Measurements from ENCODE around the gene SUMF1. TPM values are rescaled to one million over a fixed set of nuclear protein-coding genes. Genes with fewer than 3 reads are reported as not detected.

The SUMF1 gene
- total RNA-seq, 2 donors from 2014 or later = 18.4 to 18.6 TPM

DNA sequence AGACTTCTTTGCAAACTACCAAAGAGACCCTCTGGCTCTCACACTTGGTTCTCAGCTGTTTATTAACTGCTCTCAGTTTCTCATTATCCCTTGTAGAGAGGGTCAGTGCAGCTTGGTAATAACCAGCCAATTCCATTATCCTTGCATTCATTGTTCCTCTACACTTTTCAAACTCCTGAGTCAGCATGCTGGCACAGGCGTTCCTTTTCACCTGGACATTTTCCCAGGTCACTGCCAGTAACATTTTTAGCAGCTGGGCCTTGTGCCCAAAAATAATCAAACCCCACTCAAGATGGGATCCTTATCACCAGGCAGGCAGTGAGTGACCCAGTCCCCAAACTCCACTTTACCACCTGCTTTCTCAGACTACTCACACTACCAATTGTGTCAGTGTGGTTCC lies 4.8 kb upstream of the SUMF1 start:
- H3K27me3 ChIP-seq (ENCODE audit: control insufficient read depth, insufficient read depth, low read length, poor library complexity, severe bottlenecking) = peaks cover 14% of the 10 kb centered on the region
- H3K9me3 ChIP-seq (ENCODE audit: control insufficient read depth, low read length) = no peaks in the 10 kb centered on the region
- H3K4me1 ChIP-seq (ENCODE audit: control insufficient read depth, insufficient read depth, low read length) = no peaks in the 10 kb centered on the region
- WGBS, 2 experiments (ENCODE audit: insufficient coverage in 1 of 2, insufficient read length in 1 of 2) = 76 to 100% methylated on average over 1 of the region's 1 CpG
- H3K9ac ChIP-seq (ENCODE audit: extremely low read depth, low read length, poor library complexity, severe bottlenecking) = no peak overlapping the region
- H3K27ac Mint-ChIP-seq = no peak overlapping the region
- no peak overlapping the region for H3K27ac ChIP-seq (ENCODE audit: low read depth, low read length)
- peaks cover 2% of the 10 kb centered on the region for H3K9me3 Mint-ChIP-seq
- DNase-seq = no peak
- H3K4me1 Mint-ChIP-seq = peaks cover 3% of the 10 kb centered on the region
- H3K4me3 Mint-ChIP-seq = no peak overlapping the region
- H3K36me3 Mint-ChIP-seq (ENCODE audit: low read depth) = no peaks in the 10 kb centered on the region
- no peaks in the 10 kb centered on the region for H3K36me3 ChIP-seq (ENCODE audit: control insufficient read depth, insufficient read depth, low read length)
- TF ChIP-seq, protein P1, sequence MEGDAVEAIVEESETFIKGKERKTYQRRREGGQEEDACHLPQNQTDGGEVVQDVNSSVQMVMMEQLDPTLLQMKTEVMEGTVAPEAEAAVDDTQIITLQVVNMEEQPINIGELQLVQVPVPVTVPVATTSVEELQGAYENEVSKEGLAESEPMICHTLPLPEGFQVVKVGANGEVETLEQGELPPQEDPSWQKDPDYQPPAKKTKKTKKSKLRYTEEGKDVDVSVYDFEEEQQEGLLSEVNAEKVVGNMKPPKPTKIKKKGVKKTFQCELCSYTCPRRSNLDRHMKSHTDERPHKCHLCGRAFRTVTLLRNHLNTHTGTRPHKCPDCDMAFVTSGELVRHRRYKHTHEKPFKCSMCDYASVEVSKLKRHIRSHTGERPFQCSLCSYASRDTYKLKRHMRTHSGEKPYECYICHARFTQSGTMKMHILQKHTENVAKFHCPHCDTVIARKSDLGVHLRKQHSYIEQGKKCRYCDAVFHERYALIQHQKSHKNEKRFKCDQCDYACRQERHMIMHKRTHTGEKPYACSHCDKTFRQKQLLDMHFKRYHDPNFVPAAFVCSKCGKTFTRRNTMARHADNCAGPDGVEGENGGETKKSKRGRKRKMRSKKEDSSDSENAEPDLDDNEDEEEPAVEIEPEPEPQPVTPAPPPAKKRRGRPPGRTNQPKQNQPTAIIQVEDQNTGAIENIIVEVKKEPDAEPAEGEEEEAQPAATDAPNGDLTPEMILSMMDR (conservative IDR thresholded peaks at IDR 0.05) = no peak
- no peak overlapping the region for H3K4me3 ChIP-seq (ENCODE audit: low read length)
- peaks cover 33% of the 10 kb centered on the region for H3K27me3 Mint-ChIP-seq (ENCODE audit: insufficient read depth)

DNA sequence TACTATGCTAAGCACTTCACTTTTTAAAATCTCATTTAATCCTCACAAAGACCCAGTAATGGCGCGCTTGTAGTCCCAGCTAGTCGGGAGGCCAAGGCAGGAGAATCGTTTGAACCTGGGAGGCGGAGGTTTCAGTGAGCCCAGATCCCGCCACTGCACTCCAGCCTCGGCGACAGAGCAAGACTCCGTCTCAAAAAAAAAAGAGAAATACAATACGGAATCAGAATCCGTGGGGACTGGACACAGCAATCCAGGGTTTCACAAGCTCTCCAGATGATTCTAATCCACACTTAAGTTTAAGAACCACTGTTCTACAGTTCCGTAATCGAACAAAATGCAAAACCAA lies 426 bp upstream of the SUMF1 start:
- Histone ChIP-seq H3K9ac (ENCODE audit: extremely low read depth, low read length, poor library complexity, severe bottlenecking) (peak overlapping the region; percentile 74), H3K36me3 (ENCODE audit: control insufficient read depth, insufficient read depth, low read length) (no peaks in the 10 kb centered on the region), H3K4me3 (ENCODE audit: low read length) (peak overlapping the region; percentile 84), H3K4me1 (ENCODE audit: control insufficient read depth, insufficient read depth, low read length) (no peaks in the 10 kb centered on the region), H3K27me3 (ENCODE audit: control insufficient read depth, insufficient read depth, low read length, poor library complexity, severe bottlenecking) (peaks cover 7% of the 10 kb centered on the region), H3K9me3 (ENCODE audit: control insufficient read depth, low read length) (no peaks in the 10 kb centered on the region), H3K27ac (ENCODE audit: low read depth, low read length) (no peak overlapping the region)
- Mint-ChIP-seq H3K9me3 (peaks cover 2% of the 10 kb centered on the region), H3K36me3 (ENCODE audit: low read depth) (no peaks in the 10 kb centered on the region), H3K4me3 (peak overlapping the region; percentile 75), H3K27me3 (ENCODE audit: insufficient read depth) (peaks cover 22% of the 10 kb centered on the region), H3K27ac (peak overlapping the region; percentile 96), H3K4me1 (peaks cover 3% of the 10 kb centered on the region)
- TF ChIP-seq, protein P1 (conservative IDR thresholded peaks at IDR 0.05) = no peak
- 88% methylated on average over 12 to 13 of the region's 13 CpGs for WGBS, 2 experiments (ENCODE audit: insufficient coverage in 1 of 2, insufficient read length in 1 of 2)
- no peak for DNase-seq

DNA sequence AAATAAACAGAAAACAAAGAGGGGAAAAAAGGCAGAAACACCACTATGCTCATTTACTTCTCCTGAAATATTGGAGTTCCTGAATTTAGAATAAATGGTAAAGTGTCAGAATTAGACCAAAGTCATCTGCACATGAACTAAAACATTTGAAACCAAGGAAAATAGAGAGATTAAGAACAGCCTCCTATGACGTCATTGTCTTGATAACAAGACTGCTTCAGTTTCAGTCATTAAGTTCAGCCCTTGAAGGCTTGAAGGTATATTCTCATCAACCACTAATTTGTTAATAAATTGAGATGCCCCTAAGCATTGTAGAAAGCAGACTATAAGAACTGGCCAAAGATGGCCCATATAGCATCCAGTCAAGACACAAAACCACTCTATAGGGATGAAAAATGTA lies 2.5 kb downstream of the SUMF1 start:
- Histone ChIP-seq H3K4me1 (ENCODE audit: control insufficient read depth, insufficient read depth, low read length) (no peaks in the 10 kb centered on the region), H3K36me3 (ENCODE audit: control insufficient read depth, insufficient read depth, low read length) (no peaks in the 10 kb centered on the region), H3K27ac (ENCODE audit: low read depth, low read length) (no peak overlapping the region), H3K9me3 (ENCODE audit: control insufficient read depth, low read length) (no peaks in the 10 kb centered on the region), H3K9ac (ENCODE audit: extremely low read depth, low read length, poor library complexity, severe bottlenecking) (no peak overlapping the region), H3K27me3 (ENCODE audit: control insufficient read depth, insufficient read depth, low read length, poor library complexity, severe bottlenecking) (no peaks in the 10 kb centered on the region), H3K4me3 (ENCODE audit: low read length) (no peak overlapping the region)
- TF ChIP-seq, protein P1 (conservative IDR thresholded peaks at IDR 0.05) = no peak
- H3K4me1 Mint-ChIP-seq = peaks cover 11% of the 10 kb centered on the region
- H3K4me3 Mint-ChIP-seq = no peak overlapping the region
- peaks cover 3% of the 10 kb centered on the region for H3K27me3 Mint-ChIP-seq (ENCODE audit: insufficient read depth)
- no peak overlapping the region for H3K27ac Mint-ChIP-seq
- DNase-seq = no peak
- H3K9me3 Mint-ChIP-seq = peaks cover 2% of the 10 kb centered on the region
- H3K36me3 Mint-ChIP-seq (ENCODE audit: low read depth) = no peaks in the 10 kb centered on the region
- 90% methylated on average over 1 of the region's 1 CpG; no CpG with 5 or more reads in 1 of the 2 experiments for WGBS, 2 experiments (ENCODE audit: insufficient coverage in 1 of 2, insufficient read length in 1 of 2)

Data from endodermal cell (in vitro differentiated cells).